Activated CD4-positive, alpha-beta T cell treated with anti-CD3 and anti-CD28 coated beads, Interleukin-2, amount 50 U/mL, for 16 hours (primary cell): ENCODE results near the gene DMRT1.
A peak's percentile ranks its signal among the peaks of the same experiment; 100 is the strongest.
"Not testable (repeated sequence)": the region's sequence is repeated elsewhere in the genome, so short reads cannot be mapped to it uniquely, and the experiment has no call there.

ENCODE experiments used
- DNase-seq: peaks from one replicate; pipeline ENCODE4 v3.0.0-alpha.2; 2020

The DMRT1 gene

DNA sequence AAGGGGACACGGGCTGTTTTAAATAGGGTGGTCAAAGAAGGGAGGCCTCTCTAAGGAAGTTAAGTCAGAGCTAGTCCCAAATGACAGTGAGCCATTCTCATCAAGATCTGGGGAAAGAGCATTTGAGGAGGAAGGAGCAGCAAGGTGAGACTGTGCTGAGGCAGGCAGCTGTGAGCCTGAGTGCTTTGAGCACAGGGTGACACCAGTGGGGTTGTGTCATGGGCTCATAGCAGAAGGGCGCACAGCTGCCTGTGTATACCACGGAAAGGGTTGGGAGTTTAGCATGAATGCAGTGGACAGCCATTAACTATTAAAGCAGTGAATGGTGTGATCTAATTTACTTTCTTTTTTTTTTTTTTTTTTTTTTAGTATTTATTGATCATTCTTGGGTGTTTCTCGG is 19.2 kb downstream of the DMRT1 start:
- DNase-seq, result no peak

DNA sequence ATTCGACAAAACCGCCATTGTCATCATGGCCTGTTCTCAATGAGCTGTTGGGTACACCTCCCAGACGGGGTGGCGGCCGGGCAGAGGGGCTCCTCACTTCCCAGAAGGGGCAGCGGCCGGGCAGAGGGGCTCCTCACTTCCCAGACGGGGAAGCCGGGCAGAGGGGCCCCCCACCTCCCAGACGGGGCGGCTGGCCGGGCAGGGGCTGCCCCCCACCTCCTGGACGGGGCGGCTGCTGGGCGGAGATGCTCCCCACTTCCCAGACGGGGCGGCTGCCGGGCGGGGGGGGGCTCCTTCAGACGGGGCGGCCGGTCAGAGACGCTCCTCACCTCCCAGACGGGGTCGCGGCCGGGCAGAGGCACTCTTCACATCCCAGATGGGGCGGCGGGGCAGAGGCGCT is 20.0 kb downstream of the DMRT1 start:
- not testable (repeated sequence) for DNase-seq

- DNase-seq, result peak; percentile 7
Measured at GRCh38 chr9:875119-875962, 33.8 kb downstream of the DMRT1 start.

DNA sequence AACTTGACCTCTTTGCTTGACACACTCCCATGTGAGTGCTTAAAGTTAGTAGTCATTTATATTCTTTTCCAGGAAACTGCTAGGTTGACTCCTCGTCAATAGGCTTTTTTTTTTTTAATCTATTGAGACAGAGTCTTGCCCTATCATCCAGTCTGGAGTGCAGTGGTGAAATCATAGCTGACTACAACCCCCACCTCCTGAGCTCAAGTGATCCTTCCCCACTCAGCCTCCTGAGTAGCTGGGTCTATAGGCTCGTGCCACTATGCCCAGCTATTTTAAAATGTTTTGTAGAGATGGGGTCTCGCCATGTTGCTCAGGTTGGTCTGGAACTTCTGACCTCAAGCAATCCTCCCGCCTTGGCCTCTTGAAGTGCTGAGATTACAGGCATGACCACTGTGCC is 34.9 kb downstream of the DMRT1 start:
- no peak for DNase-seq

DNA sequence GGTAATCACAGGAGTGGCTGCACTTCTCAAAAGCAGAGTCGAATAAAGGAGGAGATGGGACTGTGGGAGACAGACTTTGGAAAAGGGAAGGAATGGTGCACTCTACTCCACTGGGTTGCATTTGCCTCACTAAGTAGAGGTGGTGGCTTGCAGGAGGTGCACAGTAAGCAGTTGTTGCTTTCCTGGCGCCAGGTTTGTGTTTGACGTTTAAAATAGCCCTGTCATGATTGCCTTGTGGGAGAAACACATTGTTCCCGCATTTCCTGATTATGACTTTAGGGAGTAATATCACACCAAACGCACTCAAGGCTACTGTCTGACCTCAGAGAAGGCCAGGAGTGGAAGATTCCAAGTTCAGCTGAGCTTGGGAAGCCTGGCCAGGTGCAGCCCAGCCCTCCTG is 36.7 kb downstream of the DMRT1 start:
- DNase-seq, result no peak

DNA sequence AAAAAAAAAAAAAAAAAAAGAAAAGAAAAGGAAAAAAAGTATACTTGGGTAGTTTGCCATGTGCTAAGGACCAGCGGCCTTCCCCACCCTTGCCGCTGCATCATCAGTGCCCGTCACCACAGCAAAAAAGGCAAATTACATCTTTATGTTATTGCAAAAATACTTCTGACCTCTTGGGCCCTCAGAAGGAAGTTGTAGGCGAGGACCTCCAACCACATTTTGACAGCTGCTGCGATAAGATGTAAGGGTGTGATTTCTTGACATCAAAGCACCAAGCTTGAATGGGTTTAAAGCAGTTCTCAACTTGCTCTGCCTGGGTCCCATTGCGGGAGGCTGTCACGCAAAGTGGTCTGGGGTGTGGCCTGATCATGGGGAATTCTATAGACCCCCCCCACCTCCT is 39.2 kb downstream of the DMRT1 start:
- DNase-seq, result peak; percentile 15

- no peak for DNase-seq
Measured at GRCh38 chr9:882416-882924, 41.0 kb downstream of the DMRT1 start.

GRCh38 chr9:883011-883410 is 41.5 kb downstream of the DMRT1 start:
- no peak for DNase-seq

DNA sequence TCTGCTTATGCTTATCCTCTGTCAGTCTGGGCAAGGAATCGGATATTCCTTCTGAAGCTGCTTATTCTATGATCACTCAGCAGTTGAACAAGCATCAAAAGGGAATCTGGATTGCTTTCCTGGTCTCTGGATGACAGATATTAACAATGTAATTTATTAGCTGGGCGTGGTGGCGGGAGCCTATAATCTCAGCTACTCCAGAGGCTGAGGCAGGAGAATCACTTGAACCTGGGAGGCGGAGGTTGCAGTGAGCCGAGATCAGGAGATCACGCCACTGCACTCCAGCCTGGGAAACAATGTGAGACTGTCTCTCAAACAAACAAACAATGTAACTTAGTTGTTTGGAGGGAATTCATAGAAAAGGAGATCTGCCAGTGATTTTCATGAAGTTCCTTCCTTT is 45.4 kb downstream of the DMRT1 start:
- no peak for DNase-seq

DNA sequence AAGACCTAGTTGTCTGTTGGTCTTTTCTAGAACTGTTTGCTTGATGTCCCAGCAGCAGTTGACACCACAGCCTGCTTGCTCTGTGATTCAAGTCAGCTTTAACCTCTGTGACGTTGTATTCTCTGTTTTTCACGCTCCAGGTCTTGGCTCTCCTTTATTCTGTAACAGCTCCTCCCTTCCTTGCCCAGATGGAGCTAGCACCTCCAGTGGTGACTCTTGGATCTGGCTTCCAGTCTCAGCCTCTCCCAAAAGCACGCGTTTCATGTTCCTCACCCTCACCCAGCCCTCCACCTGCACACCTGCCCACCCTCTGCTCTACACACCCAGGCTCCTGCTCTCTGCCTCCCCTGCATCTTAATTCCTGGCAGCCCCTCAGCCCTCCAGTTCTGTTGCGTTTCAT is 50.6 kb downstream of the DMRT1 start:
- DNase-seq, result no peak

DNA sequence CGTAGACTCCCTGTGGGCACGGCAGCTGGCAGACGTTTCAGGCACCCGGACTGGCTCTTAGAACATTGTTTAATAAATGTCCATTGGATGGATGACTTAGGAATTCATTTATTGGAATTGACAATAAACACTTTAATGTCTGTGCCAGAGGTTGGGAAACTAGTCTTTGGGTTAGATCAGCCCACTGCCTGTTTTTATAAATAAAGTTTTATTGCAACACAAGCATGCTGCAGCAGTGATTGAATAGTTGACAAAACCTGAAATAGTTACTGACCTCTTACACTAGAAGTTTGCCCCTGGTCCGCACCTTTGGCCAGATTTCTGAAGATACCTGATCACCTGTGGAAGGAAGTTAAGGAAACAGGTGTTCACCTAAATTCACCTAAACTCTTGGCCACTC is 51.6 kb downstream of the DMRT1 start:
- DNase-seq, result no peak

- DNase-seq, result peak; percentile 83
Measured at GRCh38 chr9:893843-894420, 52.4 kb downstream of the DMRT1 start.

DNA sequence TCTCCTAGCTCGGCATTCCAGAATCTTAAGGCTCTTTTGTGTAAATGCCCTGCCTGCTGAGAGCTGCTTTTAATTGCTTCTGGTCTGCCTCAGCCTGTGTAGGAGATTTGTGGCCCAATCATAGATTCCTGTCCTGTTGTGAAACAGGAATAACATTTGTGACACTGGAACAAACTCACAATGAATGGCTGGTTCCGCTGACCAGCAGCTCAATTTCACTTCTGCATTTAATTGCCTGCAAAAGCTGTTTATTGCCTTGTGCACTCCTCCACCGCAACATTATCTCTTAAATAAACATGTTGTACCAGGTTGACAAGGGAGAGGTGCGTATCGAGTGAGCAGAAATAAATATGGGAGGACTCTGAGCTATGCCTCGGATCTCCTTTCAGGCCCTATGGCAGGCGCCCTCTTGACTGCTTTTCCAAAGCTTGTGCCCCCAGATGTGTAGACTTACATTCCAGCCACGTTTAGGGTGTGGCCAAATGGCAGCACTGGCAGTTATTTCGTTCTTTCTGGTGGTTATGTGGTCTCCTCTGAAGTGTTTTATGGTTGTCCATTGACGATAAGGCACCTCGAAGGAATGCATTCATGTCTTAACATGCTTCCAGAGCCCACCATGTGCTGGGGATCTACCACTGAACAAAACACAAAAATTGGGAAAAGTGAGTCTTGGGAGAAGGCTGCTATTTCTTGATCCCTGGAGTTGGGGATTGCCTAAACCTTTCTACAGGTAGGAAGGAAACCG is 58.1 kb downstream of the DMRT1 start:
- no peak for DNase-seq

DNA sequence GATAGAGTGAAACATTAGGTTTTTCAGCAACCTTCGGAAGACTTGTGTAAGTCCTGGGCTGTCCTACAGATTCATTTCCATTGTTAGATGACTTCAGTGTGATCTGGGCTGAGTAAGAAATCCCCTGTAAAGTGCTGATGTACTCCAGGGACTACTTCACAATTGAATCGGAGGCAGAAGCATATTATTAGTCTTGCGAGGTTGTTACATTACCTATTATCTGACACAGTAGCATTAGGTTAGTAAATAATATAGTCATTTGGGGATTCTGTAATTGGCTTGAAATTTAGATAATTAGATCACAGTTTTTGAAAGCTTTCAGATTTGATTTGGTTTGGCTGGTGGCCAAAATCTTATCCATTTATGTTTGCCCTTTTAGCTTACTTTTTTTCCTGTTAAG is 62.4 kb downstream of the DMRT1 start:
- DNase-seq, result no peak

- DNase-seq, result no peak
Measured at GRCh38 chr9:905906-906305, 64.4 kb downstream of the DMRT1 start.

- no peak for DNase-seq
Measured at GRCh38 chr9:908536-909205, 67.2 kb downstream of the DMRT1 start.

DNA sequence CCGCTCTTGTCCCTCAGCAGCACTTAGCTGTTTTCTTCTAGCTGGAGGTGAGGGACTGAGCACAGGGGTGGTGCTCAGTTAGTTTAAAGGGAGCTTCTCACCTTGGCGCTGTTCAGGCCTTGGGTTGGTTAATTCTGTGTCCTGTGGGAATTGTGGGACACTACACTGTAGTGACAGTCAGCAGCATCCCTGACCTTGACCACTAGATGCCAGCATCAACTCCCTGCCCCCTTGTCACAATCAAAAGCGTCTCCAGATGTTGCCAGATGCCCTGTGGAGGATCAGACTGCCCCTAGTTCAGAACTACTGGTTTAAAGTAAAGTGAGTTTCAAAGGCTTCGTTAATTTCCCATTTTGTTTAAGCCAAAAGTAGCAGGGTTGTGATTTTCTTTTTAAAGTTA is 69.5 kb downstream of the DMRT1 start:
- DNase-seq, result no peak

DNA sequence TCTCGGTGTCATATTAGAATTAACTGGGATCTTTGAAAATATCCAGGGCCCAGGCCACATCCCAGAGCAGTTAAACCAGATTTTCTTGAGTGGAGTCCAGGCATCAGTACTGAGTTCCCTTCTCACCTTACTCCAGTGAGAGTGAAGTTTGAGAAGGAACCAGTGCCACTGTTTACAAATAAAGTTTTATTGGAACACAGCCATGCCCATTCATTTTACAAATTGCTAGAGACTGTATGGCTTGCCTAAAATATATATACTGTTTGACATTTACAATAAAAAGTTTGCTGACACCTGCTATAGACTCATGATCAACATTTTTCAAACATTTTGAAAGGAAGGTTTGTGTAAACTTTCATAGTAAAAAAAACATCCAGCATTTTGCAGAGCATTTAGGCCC is 71.3 kb downstream of the DMRT1 start:
- DNase-seq, result no peak

DNA sequence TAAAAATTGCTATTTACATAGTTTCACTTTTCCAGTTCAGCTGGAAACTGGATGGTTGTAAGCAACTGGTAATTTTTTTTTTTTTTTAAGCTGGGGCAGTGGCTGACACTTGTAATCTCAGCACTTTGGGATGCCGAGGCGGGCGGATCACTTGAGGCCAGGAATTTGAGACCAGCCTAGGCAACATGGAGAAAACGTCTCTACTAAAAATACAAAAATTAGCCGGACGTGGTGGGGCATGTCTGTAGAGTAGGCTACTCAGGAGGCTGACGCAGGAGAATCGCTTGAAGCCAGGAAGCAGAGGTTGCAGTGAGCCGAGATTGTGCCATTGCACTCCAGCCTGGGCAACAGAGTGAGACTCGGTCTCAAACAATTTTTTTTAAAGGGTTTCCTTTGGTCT is 72.0 kb downstream of the DMRT1 start:
- not testable (repeated sequence) for DNase-seq

DNA sequence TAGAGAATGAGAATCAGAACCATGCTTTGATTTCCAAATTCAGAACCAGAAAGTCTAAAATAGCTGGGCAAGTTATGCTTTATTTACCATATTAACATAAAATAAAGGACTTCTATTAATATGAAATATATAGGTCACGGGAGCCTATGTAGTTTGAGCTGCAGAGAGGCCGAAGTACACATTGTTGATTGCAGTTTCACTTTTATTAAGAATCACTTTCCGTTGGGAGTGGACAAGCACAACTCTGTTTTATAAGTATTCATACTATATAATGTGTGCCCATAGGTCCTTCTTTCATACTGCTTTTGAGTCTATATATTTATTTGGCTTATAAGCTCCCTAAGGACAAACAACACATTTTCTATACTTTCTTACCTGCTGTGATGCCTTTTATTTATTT is 76.2 kb downstream of the DMRT1 start:
- no peak for DNase-seq

DNA sequence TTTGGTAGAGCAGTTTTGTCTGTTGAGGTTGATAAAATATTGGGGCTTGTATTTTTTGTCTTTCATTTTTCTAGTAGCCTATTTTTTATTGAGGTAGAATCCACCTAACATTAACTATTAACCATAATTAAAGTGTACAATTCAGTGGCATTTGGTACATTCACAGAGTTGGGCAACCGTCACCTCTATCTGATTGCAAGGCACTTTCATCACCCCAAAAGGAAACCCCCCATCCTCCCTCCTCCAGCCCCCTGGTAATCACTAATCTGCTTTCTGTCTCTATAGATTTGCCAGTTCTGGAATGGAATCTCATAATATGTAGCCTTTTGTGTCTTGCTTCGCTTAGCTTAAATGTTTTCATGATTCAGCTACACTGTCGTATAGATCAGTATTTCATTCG is 79.4 kb downstream of the DMRT1 start:
- no peak for DNase-seq

DNA sequence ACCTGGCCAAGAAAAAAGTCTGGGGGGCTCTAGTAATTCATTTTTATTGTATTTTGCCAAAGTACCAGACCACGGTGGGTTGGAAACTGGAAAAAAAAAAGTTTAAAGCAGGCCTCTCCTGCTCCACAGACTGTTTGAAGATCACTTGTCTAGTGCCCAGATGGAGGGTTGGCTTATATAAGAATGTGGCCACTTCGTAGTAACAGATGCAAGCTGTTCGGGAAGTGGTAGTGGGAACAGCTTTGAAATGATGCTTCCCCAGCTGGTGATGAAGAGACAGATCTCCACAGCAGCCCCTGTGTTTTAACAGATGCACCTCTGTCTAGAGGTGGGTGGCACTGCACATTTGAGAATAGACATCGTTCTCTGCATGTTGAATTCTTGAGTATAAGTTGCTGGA is 80.7 kb downstream of the DMRT1 start:
- no peak for DNase-seq

DNA sequence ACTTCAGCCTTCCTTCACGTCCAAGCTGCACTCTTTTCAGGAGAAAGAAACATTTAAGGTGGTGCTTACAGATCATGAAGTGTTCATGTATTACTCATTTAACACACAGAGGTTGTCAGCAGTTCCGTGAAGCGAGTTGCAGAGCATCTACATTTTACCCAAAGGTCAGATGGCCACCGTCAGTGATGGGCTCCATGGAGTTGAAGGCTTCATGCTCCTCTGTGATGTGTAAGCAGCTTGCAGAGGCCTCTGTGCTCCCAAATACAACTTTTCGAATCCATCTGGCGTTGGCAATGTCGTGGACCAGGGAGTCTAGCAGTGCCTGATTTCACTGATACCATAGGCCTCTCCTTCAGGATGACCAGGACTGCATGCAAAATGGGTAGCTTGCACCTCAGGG is 81.2 kb downstream of the DMRT1 start:
- no peak for DNase-seq
